NCI-H1694 treated with DMSO at 0.1 percent for 48 hours (cell line): ENCODE results near the gene ZMAT3.
"Not testable (repeated sequence)": the region's sequence is repeated elsewhere in the genome, so short reads cannot be mapped to it uniquely, and the experiment has no call there.

Experiments used
- DNase-seq: peaks from one replicate; lab custom pipeline; 2025; lab: John Stamatoyannopoulos, UW

ZMAT3 gene

DNA sequence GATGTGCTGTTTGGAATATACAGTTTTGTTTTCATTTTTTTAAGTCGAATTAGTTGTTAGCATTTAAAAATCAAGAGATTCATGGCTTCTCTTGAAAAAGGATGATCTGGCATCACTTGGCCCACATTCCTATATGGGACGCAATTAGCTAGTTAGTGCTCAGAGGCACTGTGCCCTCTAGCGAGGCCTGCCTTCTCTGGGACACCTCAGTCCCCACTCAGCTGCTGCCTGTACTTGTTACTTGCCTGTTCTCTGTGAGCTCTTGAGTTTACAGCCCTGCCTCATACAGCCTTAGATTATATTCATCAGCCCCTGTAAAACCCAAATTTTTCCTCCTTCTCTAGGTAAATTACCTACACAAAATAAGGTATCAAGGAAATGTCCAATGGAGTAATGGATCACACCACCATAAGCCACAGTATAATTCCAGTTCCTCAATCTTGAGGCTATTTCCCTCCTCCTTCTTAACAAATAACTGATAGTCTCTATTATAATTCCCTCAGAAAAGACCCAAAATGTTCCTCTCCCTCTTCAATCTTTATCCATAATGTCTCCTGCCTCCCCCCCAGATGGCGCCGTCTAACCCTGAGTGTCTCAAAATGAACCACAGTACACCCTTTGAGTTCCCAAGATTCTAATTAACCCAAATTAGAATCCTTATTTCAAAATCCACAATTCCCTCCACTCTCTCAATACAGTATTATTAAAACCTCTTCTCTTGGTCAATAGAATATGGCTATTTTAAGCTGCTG is 2.7 kb downstream of the ZMAT3 start:
- DNase-seq, result peak; percentile 28

DNA sequence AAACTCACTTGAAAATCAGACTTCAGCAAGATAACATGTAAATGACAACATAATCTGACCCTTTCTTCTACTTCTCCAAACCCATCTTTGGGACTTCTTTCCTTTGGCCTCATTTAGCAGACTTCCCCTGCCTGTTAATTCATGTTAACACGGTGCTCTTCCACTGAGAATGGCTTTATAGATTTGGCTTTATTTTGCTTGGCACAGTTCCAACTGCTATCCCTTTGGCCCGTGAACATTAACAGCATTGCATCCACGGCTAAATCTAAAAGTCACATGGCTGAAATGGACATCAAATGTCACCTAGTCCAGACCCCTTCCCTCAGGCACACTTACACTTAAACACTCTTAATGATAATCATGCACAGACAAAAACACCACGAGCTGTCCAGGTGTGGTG is 3.8 kb downstream of the ZMAT3 start:
- no peak for DNase-seq

DNA sequence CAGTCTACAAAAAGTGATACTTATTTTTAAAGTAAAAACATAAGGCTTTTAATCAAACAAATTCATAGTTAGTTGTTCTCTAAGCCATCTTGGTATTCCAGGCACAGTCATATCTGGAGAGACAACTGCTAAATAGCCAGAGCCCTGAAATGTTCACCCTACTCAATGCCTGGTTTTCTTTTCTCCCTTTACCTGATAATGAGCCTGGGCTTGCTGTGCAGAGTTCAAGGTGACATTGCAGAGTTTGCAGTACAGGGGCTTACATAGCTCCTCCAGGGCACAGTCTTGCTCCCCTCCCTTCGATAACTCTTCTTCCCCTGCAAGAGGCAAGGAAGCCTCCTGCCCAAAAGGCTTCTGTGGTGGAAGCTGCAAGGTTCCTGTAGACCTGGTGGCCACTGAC is 4.3 kb downstream of the ZMAT3 start:
- no peak for DNase-seq

DNA sequence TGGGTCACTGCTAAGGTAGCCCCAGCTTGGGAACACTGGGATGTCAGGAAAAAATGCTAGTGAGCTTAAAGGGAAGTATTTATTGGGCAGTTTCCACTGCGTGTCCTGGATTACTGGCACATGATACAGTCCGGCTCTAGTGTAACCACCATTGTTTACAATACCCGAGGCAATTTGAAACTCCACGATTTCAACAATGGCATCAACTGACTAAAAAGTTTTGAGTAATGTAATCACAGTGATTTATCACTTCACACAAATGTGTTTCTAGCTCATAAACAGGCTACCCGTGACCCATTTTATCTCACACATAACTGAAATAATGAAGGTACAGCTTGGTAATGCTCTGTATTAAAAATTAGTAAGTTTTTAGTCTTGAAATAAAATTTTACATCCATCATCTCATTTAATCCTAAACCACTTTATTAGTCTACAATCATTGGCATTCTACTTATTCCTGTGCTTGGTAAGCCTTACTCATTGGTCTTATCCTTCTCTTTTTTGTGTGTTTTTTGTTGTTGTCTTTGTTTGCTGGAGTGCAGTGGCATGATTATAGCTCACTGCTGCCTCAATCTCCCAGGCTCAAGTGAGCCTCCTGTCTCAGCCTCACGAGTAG is 7.6 kb downstream of the ZMAT3 start:
- DNase-seq, result no peak

DNA sequence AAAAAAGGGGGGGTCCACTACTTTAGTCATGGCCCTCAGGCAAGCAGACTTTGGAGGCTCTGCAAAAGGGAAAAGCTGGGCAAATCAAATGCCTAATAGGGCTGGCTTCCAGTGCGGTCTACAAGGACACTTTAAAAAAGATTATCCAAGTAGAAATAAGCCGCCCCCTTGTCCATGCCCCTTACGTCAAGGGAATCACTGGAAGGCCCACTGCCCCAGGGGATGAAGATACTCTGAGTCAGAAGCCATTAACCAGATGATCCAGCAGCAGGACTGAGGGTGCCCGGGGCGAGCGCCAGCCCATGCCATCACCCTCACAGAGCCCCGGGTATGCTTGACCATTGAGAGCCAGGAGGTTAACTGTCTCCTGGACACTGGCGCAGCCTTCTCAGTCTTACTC is 15.3 kb downstream of the ZMAT3 start:
- DNase-seq, result no peak

DNA sequence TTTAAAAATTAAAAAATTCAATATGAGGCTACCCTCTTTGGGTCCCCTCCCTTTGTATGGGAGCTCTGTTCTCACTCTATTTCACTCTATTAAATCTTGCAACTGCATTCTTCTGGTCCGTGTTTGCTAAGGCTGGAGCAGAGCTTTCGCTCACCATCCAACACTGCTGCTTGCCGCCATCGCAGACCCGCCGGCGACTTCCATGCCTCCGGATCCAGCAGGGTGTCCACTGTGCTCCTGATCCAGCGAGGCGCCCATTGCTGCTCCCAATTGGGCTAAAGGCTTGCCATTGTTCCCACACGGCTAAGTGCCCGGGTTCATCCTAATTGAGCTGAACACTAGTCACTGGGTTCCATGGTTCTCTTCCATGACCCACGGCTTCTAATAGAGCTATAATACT is 17.0 kb downstream of the ZMAT3 start:
- DNase-seq, result not testable (repeated sequence)

DNA sequence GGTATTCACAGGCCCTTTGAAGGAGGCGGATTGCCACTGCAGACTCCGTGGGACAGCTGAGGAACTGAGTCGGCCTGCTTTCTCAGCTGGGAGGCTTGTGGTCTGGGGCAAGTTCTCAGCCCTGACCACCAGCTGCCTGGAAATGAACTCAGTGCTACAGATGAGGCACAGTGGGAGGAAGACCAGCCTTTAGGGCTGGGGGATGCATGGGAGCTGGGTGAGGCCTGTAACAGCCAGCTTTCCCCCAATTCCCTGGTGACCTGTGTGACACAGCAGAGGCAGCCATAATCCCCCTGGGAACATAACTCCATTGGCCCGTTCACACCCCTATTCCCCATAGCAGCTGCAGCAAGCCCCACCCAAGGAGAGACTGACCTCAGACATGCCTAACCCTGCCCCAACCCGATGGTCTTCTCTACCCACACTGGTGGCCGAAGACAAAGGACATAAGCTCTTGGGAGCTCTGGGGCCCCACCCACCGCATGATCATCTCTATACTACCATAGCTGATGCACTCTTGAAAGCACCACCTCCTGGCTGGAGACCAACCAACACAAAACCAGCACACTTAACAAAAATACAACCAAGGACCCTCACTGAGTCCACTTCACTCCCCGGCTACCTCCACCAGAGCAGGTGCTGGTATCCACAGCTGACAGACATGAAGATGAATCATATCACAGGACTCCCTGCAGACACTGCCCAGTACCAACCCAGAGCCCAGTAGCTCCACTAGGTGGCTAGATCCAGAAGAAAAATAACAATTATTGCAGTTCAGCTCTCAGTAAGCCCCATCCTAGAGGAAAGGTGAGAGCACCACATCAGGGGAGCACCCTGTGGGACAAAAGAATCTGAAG is 24.9 kb downstream of the ZMAT3 start:
- no peak for DNase-seq

DNA sequence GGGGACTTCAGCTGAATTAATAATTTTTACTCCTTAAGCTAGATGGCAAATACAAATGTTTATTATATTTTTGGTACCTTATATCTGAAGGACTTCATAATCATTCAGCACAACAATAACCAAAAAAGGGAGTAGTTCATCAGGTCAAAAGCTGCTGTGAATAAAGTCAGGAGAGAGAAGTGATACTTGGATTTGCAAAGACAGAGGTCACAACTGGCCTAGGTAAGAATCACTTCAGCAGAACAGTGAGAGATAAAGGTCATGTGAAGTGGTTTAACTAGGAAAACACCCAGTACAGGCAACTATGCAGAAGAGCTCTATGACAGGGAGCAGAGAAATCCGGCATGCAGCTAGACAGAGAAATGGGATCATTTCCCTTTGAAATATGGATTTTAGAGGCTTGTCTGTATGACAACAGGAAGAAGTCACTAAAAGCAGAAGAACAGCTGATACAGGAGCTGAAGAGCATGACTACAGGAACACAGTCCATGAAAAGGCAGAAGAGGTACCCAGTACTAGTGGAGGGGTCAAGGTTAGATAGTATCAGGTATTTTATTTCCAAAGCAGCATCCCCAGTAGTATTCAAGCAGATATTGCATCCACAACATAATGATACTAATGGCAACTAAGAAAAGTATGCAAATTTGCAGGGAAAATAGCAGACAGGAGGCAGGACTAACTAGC is 25.7 kb downstream of the ZMAT3 start:
- no peak for DNase-seq

DNA sequence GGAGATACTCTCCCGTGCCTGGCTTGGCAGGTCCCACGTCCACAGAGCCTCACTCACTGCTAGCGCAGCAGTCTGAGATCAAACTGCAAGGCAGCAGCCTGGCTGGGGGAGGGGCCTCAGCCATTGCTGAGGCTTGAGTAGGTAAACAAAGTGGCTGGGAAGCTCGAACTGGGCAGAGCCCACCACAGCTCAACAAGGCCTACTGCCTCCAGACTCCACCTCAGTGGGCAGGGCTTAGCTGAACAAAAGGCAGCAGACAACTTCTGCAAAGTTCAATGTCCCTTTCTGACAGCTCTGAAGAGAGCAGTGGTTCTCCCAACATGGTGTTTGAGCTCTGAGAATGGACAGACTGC is 32.7 kb downstream of the ZMAT3 start:
- DNase-seq, result not testable (repeated sequence)

DNA sequence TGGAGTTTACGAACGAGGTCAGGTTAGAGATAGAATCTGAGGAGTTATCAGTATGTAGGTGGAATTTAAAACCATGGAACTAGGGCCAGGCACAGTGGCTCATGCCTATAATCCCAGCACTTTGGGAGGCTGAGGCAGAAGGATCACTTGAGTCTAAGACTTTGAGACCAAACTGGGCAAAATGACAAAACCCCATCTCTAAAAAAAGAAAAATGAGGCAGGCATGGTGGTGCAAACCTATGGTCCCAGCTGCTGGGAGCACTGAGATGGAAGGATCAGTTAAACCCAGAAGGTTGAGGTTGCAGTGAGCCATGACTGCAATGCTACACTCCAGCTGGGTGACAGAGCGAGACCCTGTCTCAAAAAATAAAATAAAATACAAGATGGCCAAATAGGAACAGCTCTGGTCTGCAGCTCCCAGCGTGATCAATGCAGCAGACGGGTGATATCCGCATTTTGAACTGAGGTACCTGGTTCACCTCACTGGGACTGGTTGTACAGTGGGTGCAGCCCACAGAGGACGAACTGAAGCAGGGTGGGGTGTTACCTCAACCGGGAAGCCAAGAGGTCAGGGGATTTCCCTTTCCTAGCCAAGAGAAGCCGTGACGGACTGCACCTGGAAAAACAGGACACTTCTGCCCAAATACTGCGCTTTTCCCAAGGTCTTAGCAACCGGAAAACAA is 33.3 kb downstream of the ZMAT3 start:
- DNase-seq, result no peak

DNA sequence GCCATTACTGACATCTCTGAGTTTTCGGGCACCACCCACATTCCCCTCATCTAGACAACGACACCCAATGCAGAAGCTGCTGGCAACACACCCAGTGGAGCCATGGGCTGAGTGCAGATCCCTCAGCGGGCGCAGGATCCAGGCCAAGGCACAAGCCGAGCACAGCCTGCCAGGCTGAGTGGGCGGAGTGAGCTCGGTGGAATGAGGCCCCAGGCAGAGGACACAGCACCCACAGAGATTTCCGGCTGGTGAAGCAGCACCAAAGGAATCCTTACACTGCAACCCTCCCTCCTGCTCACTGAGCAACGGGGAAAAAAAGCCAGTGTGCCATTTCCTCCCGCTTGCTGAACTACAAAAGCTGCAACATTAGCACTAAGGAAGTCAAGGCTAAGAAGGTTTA is 34.3 kb downstream of the ZMAT3 start:
- no peak for DNase-seq

DNA sequence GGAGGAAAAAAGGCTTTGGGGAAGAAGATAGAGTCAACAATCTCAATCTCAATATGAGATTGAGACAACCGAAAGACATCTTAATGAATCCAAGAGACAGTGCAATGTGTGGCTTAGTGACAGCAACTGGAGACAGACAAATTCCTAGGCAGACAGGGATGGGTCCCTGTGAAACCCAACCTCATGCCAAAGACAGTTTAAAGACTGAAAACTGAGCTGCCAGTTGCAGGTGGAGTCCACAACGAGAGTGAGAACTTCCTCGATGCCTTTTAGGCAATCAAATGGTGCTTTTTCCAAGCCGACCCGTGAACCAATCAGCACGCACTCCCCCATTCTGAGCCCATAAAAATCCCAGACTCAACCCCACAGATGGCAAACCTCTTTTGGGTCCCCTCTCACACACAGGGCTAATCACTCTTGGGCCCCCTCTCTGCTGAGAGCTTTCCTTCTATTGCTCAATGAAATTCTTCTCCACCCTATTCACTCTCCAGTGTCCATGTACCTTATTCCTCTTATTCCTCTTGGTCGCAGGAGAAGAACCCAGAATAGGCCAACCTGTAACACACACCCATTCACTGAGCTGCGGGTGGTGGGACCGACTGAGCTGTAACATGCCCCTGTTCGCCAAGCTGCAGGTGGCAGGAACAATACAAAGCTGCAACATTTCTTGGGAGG is 34.8 kb downstream of the ZMAT3 start:
- no peak for DNase-seq

DNA sequence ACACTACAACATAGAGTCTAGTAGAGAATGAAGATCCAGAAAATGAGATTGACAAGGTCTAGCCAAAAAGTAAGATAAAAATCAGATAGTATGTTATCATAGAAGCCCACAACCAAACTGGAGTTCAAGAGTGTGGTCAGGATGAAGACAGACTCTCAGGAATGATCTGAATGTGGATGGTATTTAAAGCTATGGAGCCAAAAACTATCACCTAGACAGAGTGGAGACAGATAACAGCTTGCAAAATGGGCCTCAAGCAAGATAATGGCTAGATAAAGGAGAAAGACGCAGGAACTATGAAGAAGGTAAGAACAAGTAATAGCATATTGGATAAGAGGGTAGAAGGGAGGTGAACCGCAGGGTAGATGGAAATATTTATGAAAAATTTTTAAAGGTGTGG is 35.4 kb downstream of the ZMAT3 start:
- DNase-seq, result no peak

DNA sequence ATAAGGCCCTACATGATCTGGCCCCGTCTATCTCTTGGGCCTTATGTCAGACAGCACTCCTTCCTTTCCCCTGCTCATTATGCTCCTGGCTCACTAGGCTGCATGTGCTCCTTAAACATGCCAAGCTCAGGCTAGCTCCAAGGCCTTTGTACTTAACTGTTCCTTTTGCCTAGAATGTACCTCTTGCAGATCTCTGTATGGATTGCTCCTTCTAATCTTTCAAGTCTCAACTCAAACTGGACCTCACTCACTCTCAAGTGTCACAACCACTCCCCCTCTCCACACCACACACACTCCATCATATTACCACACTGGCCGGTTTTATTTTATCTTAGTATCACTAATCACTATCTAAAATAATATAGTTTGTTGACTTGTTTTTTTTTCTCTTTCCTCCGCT is 36.4 kb downstream of the ZMAT3 start:
- no peak for DNase-seq

DNA sequence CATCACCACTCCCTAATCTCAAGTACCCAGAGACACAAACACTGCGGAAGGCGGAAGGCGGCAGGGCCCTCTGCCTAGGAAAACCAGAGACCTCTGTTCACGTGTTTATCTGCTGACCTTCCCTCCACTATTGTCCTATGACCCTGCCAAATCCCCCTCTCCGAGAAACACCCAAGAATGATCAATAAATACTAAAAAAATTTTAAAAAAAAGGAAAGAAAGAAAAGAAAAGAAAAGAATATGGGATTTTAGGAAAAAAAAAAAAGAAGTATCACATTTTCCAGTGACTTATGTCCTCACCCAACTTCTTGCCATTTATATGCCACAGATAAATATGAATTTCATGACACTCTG is 38.3 kb downstream of the ZMAT3 start:
- DNase-seq, result not testable (repeated sequence)

DNA sequence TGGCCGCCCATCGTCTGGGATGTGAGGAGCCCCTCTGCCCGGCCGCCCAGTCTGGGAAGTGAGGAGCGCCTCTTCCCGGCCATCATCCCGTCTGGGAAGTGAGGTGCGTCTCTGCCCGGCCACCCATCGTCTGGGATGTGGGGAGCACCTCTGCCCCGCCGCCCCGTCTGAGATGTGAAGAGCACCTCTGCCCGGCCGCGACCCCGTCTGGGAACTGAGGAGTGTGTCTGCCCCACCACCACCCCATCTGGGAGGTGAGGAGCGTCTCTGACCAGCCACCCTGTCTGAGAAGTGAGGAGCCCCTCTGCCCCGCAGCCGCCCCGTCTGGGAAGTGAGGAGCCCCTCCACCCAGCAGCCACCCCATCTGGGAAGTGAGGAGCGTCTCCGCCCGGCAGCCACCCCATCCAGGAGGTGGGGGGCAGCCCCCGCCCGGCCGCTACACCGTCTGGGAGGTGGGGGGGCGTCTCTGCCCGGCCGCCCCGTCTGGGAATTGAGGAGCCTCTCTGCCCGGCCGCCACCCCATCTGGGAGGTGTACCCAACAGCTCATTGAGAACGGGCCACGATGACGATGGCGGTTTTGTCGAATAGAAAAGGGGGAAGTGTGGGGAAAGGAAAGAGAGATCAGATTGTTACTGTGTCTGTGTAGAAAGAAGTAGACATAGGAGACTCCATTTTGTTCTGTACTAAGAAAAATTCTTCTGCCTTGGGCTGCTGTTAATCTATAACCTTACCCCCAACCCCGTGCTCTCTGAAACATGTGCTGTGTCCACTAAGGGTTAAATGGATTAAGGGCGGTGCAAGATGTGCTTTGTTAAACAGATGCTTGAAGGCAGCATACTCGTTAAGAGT is 38.9 kb downstream of the ZMAT3 start:
- DNase-seq, result not testable (repeated sequence)

DNA sequence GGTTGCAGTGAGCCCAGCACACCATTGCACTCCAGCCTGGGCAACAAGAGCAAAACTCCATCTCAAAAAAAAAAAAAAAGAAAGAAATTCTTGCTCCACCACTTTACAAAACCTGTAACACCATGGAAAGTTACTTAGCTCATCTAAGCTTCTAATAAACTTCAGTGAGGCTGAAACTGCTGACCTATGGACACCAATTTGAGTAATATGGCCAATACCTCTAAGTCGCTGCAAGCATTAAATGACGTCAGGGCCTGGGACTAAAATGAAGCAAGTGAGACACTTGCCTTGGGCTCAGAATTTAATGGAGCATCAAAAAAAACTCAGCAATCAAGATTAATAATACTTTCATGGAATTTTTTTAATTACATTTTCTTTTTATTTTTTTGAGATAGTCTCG is 42.5 kb downstream of the ZMAT3 start:
- DNase-seq, result no peak

DNA sequence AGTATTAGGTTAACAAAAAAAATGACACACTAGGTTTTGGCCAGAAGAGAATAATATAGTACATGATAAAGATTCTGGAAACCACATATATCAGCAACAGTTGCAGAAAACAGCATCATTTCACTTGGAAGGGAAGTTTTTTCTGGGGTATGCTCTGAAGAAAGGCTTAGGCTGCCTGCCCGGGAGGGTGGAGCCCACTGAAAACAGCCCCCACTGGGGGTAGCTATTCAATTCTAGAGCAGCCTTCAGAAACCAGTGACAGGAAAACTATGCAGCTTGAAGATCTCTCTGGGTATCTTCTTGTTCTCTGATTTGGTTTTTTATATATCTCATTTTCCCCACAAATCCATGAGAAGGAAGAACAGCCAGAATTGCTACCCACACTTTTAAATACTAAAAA is 43.2 kb downstream of the ZMAT3 start:
- DNase-seq, result no peak

DNA sequence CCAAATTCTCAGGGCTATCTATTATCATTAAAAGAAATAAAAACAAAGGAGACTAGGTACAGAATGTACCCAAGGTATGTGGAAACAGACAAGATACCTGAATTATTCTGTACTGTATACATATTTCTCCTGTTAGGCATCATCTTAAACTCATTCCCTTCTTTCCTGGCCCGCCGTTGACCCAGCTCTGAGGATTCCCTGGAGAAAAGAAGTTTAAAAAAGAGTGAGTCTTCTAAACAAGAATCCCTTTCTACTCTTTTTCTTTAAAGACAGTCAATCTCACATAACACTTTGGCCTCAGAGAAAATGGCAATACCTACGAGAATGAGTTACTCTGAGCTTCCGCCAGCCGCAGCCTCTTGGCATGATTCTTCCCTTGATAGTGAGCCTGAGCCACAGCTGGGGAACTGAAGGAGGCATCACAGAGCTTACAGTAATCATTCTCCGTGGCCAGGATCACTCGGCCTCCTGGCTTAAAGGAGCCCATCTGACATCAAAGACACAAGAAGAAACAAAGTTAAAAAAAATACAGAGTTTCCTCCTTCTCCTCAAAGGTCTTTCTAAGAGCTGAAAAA is 44.2 kb downstream of the ZMAT3 start:
- DNase-seq, result no peak

DNA sequence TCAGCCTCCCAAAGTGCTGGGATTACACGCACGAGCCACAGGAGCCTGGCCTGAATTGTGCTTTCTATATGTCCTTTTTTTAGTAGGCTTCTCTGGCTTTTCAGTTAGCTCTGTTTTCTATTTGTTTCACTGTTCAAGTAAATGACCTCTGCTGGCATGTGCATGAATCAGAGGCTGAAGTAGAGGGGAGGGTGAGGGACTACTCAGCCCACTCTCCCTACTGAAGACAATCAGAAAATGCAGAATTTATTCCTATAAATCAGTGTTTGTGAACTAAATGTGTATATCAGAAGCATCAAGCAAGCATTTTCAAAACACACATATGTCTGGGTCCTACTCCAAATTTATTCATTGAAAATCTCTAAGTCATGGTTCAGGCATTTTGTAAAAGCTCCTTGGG is 45.0 kb downstream of the ZMAT3 start:
- DNase-seq, result no peak
